Measurements from ENCODE around the gene ALDH1A3.

The ALDH1A3 gene

DNA sequence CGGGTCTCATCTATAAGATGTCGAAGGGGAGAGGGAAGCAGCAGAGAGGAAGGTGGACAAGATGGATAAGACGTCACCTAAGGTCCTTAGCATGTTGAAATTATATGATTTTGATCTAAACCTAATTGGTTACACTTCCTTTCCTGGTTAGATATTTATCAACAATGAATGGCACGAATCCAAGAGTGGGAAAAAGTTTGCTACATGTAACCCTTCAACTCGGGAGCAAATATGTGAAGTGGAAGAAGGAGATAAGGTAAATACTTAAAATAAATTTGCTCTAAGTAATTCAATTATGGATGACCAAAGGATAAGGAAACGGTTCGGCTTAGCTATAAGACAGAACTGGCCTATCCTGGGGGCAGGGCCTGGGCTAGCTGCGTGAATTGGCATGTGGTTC is 5.5 kb downstream of the ALDH1A3 start:
- DNase-seq = no peak

DNA sequence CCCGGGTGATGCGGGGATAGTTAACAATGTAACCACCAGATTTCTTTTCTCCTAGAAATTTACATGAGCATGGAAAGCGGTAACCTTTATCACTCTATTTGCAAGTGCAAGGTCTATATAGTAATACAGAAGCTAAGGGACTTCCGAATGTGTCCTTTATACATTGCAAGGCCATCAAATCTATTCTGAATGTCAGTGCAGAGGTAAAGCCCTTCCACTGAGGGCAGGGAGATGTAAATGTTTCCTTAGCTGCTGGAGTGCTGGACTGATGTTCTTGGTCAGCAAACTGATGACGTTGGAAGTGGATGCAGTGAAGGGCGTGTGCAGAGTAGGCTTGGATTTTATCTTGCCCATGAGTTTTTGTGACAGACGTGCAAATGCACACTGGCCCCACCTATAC is 6.2 kb downstream of the ALDH1A3 start:
- DNase-seq = no peak

DNA sequence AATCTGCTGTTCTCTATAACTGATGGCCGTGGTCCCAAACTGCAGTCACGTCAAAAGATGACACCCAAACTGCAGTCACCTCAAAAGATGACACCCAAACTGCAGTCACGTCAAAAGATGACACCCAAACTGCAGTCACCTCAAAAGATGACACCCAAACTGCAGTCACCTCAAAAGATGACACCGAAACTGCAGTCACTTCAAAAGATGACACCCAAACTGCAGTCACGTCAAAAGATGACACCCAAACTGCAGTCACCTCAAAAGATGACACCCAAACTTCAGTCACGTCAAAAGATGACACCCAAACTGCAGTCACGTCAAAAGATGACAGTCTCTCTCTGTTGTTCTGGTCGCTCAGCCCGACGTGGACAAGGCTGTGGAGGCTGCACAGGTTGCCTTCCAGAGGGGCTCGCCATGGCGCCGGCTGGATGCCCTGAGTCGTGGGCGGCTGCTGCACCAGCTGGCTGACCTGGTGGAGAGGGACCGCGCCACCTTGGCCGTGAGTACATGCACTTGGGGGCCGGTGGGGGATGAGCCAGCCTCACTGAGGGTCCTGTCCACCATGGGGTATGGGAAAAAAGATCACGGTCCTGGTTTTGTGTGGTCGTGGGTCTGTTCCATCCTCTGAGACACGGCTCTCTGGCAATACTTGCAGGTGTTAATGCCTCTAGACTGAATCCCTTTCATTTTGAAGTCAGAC is 7.7 kb downstream of the ALDH1A3 start:
- no peak for DNase-seq

DNA sequence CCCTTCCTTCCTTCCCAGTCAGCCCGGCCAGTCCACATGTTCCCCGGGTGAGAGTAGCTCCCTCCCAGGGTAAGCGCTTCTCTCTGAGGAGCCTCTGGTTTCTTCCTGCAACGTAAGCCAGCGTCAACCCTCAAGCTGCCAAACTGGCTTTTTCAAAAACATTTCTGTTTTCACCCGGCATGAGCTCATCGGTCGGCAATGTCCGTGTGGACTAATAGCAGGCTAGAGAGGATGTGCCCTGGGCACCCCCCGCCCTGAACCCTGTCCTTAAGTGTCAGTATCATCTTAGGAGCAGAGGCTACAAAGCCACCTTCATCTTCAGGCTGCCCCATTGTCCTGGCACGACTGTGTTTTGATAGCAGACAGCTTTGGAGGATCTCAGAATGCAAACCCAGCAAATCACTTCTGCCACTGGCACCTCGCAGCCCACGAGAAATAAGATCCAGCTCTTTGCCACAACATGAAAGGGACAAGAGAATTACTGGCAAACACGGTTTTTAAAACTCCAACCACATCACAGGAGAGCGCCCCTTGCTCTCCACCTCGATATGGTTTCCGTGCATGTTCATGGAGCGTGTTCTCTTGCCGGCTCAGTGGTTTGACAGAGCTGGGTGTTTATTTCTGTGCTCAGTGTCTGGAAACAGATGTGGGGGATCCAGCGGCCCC is 9.9 kb downstream of the ALDH1A3 start:
- DNase-seq = no peak

DNA sequence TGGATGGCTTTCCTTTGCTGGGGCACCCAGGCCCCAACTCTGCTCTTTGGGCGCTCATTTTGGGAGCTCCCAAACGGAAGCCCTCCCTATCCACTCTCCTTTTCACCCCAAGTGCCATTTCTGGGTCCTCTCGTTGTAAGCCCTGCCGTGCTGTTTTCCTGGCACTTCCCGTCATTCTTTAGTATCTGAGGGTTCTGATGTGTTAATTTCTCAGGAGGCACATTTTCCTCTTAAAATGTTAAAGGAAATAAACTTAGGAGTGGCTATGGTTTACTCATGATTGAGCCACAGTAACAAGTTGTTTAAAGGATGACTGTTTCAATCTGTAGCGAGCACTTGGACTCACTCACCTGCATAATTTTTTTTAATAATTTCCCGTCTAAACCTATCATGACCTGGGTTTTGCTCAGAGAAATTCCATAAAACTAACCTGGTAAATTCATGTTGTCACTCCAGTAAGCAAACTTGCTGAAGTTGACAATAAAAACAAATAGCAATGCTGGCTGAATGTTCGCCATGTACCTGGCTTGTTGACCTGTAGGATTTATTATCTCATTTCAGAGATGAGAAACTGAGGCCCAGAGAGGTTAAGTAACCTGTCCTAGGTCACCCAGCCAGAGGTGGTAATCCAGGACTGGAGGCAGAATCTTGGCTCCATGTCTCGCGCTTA is 10.6 kb downstream of the ALDH1A3 start:
- no peak for DNase-seq

DNA sequence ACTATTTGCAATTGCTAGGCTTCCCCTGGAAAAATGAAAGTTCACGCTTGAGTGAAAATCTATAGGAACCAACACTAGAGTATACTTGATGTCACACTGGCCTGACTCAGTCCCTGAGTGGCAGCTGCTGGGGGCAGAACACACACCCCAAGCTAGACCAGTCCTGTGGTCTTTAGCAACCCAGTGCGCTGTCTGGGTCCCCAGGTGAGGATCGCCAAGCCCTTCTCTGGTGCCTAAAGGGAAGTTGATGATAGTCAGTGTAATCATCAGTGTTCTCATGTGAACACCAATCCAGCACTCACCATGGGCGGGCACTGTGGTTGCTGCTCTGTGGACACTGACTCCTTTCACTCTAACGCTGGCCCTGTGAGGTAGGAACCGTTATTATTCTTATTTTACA is 11.2 kb downstream of the ALDH1A3 start:
- no peak for DNase-seq

DNA sequence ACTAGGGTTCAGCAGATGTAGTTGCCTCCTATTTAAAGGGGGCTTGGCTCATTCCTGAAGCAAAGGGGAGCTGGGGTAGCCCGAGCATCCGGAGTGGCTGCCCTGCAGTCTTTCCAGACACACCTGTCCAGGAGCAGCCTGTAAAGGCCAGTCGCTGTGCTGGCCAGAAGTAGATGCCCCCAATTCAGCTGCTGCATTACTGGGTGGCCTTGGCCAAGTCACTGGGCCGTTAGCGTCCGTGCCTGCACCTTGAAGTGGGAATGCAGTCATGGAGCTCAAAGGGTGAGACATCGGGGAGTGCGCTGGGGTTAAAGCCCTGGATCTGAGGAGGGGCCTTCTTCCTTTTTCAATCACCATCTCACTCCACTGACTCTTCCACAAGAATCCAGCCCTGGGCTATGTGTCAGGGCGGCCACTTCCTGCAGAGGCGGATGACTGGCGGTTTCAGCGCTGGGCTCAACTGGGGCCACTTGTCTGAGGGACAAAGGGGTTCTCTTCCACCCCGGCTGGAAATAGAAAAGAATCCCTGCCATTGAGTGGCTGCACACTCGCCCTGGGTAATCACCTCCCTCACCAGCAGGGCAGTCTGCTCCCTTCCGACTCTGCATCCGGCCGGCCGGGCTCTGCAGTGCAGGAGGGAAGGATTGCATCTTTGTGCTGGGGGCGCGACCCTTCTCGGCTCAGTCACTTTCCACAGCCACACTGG is 11.8 kb downstream of the ALDH1A3 start:
- no peak for DNase-seq

DNA sequence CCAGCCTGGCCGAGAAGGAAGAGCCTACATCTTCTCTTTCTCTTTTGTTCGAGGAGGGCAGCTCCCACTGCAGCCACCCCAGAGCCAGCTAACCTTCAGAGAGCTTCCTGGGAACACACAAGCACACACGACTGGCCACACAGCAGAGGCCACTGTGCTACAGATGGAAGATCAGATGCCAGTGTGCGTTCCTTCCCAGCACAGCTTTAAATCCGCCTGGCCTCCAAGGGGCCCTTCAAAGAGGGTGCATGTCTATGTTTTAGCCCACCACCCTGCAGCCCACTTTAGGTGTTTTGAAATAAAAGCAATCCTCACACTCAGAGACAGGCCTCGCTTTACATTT is 12.4 kb downstream of the ALDH1A3 start:
- no peak for DNase-seq

DNA sequence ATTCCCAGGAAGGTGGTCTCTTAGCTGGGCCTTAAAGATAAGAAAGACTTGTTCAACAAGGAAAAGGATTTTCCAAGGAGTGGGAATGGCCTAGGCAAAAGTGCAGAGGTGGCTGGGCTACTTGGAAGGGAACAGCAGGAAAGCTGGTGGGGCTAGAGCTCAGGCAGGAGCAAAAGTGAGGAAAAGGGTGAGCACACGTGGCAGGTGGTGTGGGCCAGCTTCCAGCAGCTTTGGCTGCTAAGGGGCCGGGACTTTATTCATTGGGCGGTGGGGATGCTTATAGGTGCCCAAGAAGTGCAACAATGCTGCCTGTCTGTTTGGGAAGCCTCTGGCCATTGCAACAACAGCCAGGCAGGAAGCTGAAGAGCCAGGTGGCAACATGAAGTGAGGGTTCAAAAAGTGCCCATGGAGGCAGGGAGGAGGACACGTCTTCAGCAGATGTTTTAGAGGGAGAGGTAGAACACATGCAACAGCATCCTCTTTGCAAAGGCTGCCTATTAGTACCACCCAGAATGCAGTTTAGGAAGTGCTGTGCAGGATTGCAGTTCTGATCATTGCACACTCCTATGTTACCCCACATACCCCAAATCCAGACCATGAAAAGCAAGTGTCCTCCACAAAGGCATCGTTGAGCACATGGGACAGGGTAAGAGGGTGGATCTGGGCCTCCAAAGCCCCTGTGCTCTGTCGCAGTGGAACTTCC is 13.8 kb downstream of the ALDH1A3 start:
- no peak for DNase-seq

DNA sequence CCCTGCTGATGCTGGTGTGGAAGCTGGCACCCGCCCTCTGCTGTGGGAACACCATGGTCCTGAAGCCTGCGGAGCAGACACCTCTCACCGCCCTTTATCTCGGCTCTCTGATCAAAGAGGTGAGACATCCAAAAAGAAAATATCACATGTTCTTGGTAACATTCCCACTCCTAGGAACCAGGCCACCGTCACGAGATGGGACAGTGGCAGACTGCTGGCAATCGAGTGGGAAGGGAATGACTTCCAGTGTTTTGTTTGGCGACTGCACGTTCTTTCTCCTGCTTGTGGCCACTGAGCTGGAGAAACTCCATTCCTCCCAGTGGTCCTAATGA is 14.3 kb downstream of the ALDH1A3 start:
- no peak for DNase-seq

DNA sequence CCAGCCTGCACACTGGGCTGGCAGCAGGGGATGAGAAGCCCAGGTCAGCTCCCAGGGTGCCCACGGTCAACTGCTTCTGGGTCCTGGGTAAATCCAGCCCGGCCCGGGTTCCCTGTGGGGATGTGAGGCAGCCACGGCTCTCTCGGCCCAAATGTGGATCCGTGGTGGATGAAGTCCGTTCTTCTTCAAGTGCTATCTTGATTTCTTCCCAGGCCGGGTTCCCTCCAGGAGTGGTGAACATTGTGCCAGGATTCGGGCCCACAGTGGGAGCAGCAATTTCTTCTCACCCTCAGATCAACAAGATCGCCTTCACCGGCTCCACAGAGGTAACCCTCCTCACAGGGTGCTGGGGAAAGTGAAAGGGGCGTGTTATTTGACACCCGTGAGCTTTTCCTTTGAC is 16.1 kb downstream of the ALDH1A3 start:
- no peak for DNase-seq

DNA sequence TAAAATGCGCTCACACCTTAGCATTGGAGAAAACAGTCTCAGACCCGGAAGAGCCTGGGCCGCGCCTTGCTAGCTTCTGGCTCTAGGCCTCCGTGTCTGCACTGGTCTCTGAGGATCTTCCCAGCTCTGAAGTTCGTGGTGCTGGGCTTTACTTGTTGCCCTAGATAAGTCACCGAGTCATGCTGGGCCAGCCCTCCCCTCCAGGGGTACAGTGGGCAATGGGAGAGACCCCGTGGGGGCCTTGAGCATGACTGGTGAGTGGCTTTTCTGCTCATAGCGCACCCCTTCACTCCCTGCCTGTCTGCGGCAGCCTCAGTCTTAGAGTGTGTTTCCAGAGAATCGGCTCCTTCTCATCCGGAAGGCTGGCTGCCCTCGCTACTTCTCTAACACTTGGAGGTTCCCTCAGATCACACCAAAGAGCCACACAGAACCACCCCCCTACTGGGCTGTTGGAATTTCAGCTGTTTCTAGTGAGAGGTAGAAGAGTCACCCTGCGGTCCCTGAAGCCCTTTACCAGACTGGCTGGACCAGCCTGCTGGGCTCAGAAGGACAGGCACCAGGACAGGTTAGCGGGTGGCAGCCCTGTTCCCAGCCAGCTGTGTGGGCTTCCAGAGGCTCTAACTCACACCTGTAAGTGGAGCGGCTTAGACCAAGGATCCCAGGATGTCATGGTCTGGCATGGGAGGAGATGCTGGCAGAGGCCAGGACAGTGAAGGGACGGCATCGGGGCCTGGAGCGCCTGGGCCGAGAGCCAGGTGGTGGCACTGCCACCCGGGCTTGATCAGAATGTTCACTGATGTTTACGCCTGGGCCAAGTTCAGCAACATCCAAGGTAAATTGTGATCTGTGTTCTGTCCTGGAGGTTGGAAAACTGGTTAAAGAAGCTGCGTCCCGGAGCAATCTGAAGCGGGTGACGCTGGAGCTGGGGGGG is 17.9 kb downstream of the ALDH1A3 start:
- DNase-seq = no peak

DNA sequence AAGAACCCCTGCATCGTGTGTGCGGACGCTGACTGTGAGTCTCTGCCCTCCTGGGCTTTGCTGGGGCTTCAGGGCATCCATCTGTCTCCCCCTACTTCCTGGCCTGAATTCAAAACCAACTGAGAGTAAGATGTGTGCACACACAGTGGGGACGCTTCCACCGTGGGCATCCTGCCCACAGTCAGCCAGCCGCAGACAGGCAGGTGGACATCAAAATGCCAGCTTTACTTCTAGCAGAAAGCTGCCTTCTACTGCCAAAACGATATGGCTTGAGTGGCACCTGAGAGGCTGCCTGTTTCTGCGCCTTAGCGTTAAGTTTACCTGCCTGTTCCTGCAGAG is 18.5 kb downstream of the ALDH1A3 start:
- DNase-seq = no peak

DNA sequence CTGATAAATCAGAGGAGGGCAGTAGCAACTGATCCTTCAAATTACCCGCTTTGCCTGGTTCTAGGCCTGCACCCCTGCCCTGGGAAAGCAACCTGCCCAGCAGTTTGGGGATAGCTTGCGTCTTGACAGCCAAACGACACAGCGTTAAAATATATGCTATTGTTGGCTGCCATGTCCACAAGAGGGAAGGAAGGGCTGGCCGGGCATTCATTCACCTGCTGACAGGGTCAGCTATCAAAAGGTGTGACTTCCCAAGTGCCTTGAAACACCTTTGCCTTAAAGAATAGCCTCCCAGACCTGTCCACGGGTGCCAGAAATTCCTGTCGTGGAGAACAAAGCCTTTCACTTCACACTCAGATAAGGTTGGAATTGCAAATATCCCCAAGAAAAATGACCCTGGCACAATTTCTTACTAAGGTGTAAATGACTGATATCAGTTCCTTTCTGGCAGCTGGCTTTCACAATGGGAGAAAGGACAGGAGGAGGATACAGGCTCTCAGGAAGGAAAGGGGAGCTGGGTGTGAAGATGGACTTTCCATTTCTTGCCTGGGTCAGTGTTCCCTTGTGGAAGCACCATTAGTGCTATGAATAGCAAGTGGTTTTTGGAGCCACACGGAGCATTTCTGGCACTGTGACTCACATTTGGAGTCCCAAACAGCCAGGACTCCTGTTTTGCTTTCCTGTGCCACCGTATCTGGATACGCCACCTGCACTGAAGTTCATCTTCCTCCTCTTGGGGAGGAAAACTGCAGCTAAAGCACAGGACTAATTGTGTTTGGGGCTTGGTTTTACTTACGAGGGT is 19.2 kb downstream of the ALDH1A3 start:
- DNase-seq = no peak

DNA sequence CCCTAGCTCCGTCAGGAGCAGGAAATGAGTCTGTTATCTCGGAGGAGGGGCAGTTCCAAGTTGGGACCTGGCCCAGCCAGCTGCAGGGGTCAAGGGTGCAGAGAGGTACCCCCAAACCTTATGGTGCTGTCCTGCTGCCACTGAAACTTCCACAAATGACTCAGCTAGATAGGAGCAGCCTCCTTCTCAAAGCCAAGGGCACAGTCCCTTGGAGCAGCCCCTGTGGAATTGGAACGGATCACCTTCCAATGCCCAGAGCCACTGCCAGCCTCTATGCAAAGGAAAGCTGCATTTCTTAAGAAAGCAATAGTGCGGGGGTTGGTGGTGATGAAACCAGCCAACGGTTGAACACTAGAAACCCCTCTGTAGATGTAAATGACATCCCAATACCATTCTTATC is 20.0 kb downstream of the ALDH1A3 start:
- DNase-seq = no peak

DNA sequence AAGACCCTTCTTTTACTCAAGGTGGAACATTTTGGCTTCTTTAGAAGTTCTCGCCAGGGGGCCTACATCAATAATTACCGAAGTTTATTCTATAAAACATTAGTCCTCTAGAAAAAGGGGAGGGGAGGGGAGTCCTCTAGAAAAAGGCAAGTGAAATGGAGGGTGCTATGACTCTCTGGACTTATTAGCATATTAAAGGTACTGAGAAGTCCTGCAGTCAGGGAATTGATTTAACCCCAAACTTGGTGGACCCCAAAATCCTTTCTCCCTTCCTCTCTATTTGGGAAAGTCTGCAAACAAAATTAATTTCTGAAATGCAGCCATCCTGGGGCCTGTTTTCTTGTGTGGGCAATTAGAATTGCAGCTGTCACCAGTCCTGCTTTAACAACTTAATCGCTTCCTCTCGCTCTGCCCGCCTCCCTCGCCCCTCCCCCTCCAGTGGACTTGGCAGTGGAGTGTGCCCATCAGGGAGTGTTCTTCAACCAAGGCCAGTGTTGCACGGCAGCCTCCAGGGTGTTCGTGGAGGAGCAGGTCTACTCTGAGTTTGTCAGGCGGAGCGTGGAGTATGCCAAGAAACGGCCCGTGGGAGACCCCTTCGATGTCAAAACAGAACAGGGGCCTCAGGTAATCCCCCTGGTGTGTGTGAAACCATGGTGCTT is 20.6 kb downstream of the ALDH1A3 start:
- peak in 1 of 2 experiments; percentile 41 for DNase-seq

DNA sequence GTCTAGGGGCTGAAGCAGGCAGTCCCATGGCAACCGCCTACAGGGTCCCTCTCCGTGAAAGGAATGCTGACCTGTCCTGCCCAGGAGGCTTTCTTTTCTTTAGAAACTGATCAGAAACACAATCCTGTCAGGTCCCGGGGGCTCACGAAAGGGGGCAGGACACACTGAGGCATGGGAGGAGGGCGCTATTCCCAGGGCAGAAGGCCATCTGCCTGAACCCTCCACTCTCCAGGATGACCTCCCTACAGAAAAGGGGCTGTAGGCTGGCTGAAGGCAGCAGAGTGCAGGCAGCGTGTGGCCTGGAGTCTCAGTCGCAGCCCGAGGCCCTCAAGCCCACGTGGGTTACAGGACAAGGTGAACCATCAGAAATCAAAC is 21.2 kb downstream of the ALDH1A3 start:
- DNase-seq = no peak

DNA sequence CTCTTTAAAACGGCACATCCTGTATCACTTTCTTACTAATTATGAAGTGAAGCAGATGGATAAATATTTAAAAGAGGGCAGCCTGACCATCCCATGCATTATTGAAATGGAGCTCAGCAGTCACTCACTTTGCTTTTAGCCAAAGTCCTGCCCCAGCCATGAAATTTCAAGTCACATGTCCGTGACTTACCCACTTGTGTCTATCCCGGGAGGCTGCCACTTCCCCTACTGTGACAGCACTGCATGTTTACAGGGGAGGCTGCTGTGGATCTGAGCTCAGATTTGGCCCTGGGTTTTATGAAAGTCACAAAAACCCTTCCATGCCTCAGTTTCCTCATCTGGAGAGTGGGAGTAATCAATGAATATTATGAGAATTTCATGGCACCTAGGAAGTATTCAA is 21.7 kb downstream of the ALDH1A3 start:
- no peak for DNase-seq

DNA sequence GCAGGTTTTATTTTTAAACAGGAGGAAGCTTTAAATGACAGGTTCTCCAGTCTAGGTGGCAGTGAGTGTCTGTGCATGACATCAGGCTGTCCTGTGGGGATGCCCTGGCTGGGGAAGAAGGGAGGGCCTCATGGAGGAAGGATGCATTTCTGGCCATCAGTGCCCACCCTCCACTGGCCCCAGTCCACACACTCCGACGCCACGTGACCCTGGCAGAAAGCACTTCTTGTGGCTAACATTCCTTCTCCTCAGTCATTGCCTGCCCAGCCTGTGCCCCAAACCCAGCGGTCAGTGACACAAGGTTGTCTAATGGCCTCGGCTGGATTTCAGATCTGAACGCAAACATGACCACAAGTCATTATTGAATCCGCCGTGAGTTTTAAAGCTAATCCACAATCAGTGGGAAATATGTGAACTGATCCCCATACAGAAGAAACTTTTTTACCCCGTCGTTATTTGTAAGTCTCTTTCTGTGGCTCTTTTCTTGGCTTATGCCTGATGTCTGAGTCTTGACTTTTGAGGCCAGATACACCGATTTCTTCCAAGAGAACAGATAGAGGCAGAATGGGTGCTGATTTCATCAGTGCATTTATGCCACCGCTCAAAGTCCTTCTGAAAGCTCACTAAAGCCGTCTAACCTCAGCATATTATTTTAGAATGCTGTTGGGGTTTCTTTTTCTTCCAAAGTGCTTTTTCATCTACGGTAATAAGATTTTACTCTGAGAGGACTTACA is 22.2 kb downstream of the ALDH1A3 start:
- no peak for DNase-seq

All from NCI-H524 (cell line).